Amniotic epithelial cell (primary cell): ENCODE measurements around the gene RNASEH2B.

Source experiments
- DNase-seq: peaks from one replicate; pipeline ENCODE4 v3.0.0-alpha.2; 2010; ENCODE audit warnings: low read depth

Gene RNASEH2B

GRCh38 chr13:50909605-50910484 is at the start of gene RNASEH2B:
Gene RNASEH2B (plus strand): TSS chr13:50909791. CDS start chr13:50910077, 286 bp downstream.
- DNase-seq = peak; percentile 44

- DNase-seq = no peak
Measured at GRCh38 chr13:50864492-50864891, 45.1 kb upstream of the RNASEH2B start.

- DNase-seq = no peak
Measured at GRCh38 chr13:50866817-50867636, 42.6 kb upstream of the RNASEH2B start.

- DNase-seq = no peak
Measured at GRCh38 chr13:50867637-50867945, 42.0 kb upstream of the RNASEH2B start.

- DNase-seq = no peak
Measured at GRCh38 chr13:50871405-50871804, 38.2 kb upstream of the RNASEH2B start.

GRCh38 chr13:50873467-50873866 is 36.1 kb upstream of the RNASEH2B start:
- no peak for DNase-seq

GRCh38 chr13:50873991-50874390 is 35.6 kb upstream of the RNASEH2B start:
- no peak for DNase-seq

GRCh38 chr13:50882816-50883435 is 26.7 kb upstream of the RNASEH2B start:
- no peak for DNase-seq

- no peak for DNase-seq
Measured at GRCh38 chr13:50883728-50884127, 25.9 kb upstream of the RNASEH2B start.

- no peak for DNase-seq
Measured at GRCh38 chr13:50884265-50884664, 25.3 kb upstream of the RNASEH2B start.

- no peak for DNase-seq
Measured at GRCh38 chr13:50887151-50887550, 22.4 kb upstream of the RNASEH2B start.

GRCh38 chr13:50888362-50888761 is 21.2 kb upstream of the RNASEH2B start:
- no peak for DNase-seq

GRCh38 chr13:50889317-50889716 is 20.3 kb upstream of the RNASEH2B start:
- no peak for DNase-seq

- no peak for DNase-seq
Measured at GRCh38 chr13:50891206-50891605, 18.4 kb upstream of the RNASEH2B start.

- no peak for DNase-seq
Measured at GRCh38 chr13:50892210-50892944, 17.2 kb upstream of the RNASEH2B start.

GRCh38 chr13:50893211-50893852 is 16.3 kb upstream of the RNASEH2B start:
- peak; percentile 8 for DNase-seq

GRCh38 chr13:50894012-50894411 is 15.6 kb upstream of the RNASEH2B start:
- no peak for DNase-seq

- no peak for DNase-seq
Measured at GRCh38 chr13:50894504-50894903, 15.1 kb upstream of the RNASEH2B start.

GRCh38 chr13:50898338-50898737 is 11.3 kb upstream of the RNASEH2B start:
- DNase-seq = no peak

- DNase-seq = no peak
Measured at GRCh38 chr13:50901701-50902100, 7.9 kb upstream of the RNASEH2B start.

- DNase-seq = no peak
Measured at GRCh38 chr13:50905256-50905655, 4.3 kb upstream of the RNASEH2B start.

- no peak for DNase-seq
Measured at GRCh38 chr13:50907781-50908180, 1.8 kb upstream of the RNASEH2B start.
